Heart left ventricle (tissue), 16 donors: ENCODE measurements around the gene LRRTM4. TPM values are rescaled to one million over a fixed set of nuclear protein-coding genes. Genes with fewer than 3 reads are reported as not detected.

Source experiments
- ATAC-seq, 4 donors: fragments of 200-7000 bp; cut with Tn5 transposase; one replicate each; pipeline ENCODE4 v1.9.1; 2020 to 2022; ENCODE audit warnings: moderate library complexity in 4 of 4, mild to moderate bottlenecking in 3 of 4, moderate number of reproducible peaks in 1 of 4
- DNase-seq, 5 donors: peaks; one replicate each; pipeline ENCODE4 v3.0.0-alpha.2; 2020
- H3K27ac ChIP-seq, 12 donors: fragments of 200-600 bp; sonication (generic) in 4 of 12; one replicate each; pipeline versions ENCODE4 v1.5.0 to v1.8.0; 2016 to 2022; ENCODE audit warnings: mild to moderate bottlenecking in 2 of 12
- H3K27me3 ChIP-seq, 9 donors: fragments of 200-600 bp; sonication (generic) in 2 of 9; one replicate each; pipeline versions ENCODE4 v1.5.1 to v1.8.0; 2016 to 2022; ENCODE audit warnings: mild to moderate bottlenecking in 3 of 9
- H3K36me3 ChIP-seq, 9 donors: fragments of 200-600 bp; sonication (generic) in 2 of 9; one replicate each; pipeline versions ENCODE4 v1.5.0 to v1.8.0; 2018 to 2022; ENCODE audit warnings: mild to moderate bottlenecking in 2 of 9
- H3K4me1 ChIP-seq, 12 donors: fragments of 200-600 bp; sonication (generic) in 4 of 12; one replicate each; pipeline versions ENCODE4 v1.5.0 to v1.8.0; 2016 to 2022; ENCODE audit warnings: mild to moderate bottlenecking in 3 of 12
- H3K4me3 ChIP-seq, 12 donors: fragments of 200-600 bp; sonication (generic) in 4 of 12; one replicate each; pipeline versions ENCODE4 v1.5.0 to v1.8.0; 2017 to 2022; ENCODE audit warnings: mild to moderate bottlenecking in 9 of 12, moderate library complexity in 4 of 12
- H3K9me3 ChIP-seq, 12 donors: fragments of 200-600 bp; sonication (generic) in 4 of 12; one replicate each; pipeline versions ENCODE4 v1.5.0 to v1.8.0; 2016 to 2022; ENCODE audit warnings: mild to moderate bottlenecking in 1 of 12
- CTCF ChIP-seq, 12 donors: fragments of 200-600 bp; sonication (generic) in 4 of 12; IDR thresholded peaks; one replicate each; pipeline versions ENCODE4 v1.5.0 to v1.8.0; 2018 to 2022; ENCODE audit warnings: antibody characterized with exemption in 12 of 12, mild to moderate bottlenecking in 5 of 12
- POLR2A ChIP-seq, 2 donors: fragments of 450-650 bp; IDR thresholded peaks; one replicate each; pipeline ENCODE4 v1.6.1; 2017; ENCODE audit warnings: antibody characterized with exemption in 2 of 2, mild to moderate bottlenecking in 2 of 2, moderate library complexity in 2 of 2
- WGBS, 4 donors: extraction: QIAGEN DNeasy Blood & Tissue Kit in 2 of 4; methylation state at CpG; one replicate each; pipeline versions ENCODE4 v1.1.5 to v1.1.7; 2013 to 2018; 5-methylcytosine and 5-hydroxymethylcytosine counted together
- intact Hi-C, 10 donors: fragments of 100-400 bp; cut with DNase I; formaldehyde crosslinking; loops; one replicate each; pipeline versions ENCODE4 v1.11.1 to v1.14.2; 2022
- polyA plus RNA-seq, 2 donors: library from polyadenylated mRNA; stranded (reverse); fragments of 200-250 nt; gene quantifications; one replicate each; pipeline ENCODE4 v1.2.3, GENCODE V29; 2013
- total RNA-seq, 9 donors: library from RNA; depleted of rRNA in 2 of 9; stranded (reverse); fragments of >200 nt in 2 of 9; fragmentation: NEBNext Ultra II Directional in 3 of 9; extraction: Animal tissue kit (Norgen Biotek cat#: 25700) in 3 of 9; gene quantifications; one replicate each; pipeline versions ENCODE4 v1.1.0 to v1.2.4, GENCODE V29; 2016 to 2023
- donor health status: ischemic (EF 13 %, LVEDD 7.1; RV severe dilation, severe dysfunction).
- donor health status: healthy with polysubstance abuse.
- donor health status: DM: no; HTN: yes; CAD: no.
- donor health status: DM: no; HTN: no; CAD: no.
- donor health status: ischemic (EF 25% LVEDD 6.9; RV normal size, moderate dysfunction).
- donor health status: ischemic (EF 25% LVEDD 5.7; RV mildly dilated, moderate dysfunction).
- donor health status: healthy.
- donor health status: DM: yes; HTN: yes; CAD: no.
- donor health status: ischemic (EF 35%, LVEDD 5.7; RV mildly dilated, moderate dysfunction).
- donor health status: nonischemic (EF 11% LVEDD 7.7; RV severe dilation, severe dysfunction).
- donor health status: DM: yes; HTN: yes; CAD: no.
- donor health status: PGD.
- donor health status: ischemic (EF 29% LVEDD 5.4; RV normal size, mild dysfunction).
- donor health status: nonischemic (EF 23%, LVEDD 6.1; RV moderate dilation, normal function).

The LRRTM4 gene
- total and polyA plus RNA-seq, 11 donors, result 0.15 to 1.3 (median 0.50) TPM; not detected in 1

- Histone ChIP-seq H3K4me3 (no peak overlapping the region), H3K9me3 (no peaks in the 10 kb centered on the region), H3K4me1 (no peaks in the 10 kb centered on the region), H3K36me3 (no peaks in the 10 kb centered on the region), H3K27ac (no peak overlapping the region), H3K27me3 (no peaks in the 10 kb centered on the region)
- ATAC-seq, result no peak
- intact Hi-C loops, result no loop called here
- 79 to 86% (median 84%) methylated on average over 3 of the region's 3 CpGs for WGBS, 4 donors
- DNase-seq, result no peak
- TF ChIP-seq CTCF (IDR thresholded peaks at IDR 0.05) (no peak), POLR2A (IDR thresholded peaks at IDR 0.05) (no peak)
Measured at GRCh38 chr2:77268626-77269025, 253.6 kb downstream of the LRRTM4 start.

GRCh38 chr2:77232909-77233425 is 289.2 kb downstream of the LRRTM4 start:
- Histone ChIP-seq H3K27ac (no peak overlapping the region), H3K36me3 (no peaks in the 10 kb centered on the region), H3K9me3 (peaks cover 0 to 7% (median 0%) of the 10 kb centered on the region in 12 donors), H3K4me3 (no peak overlapping the region), H3K4me1 (peaks cover 0 to 4% (median 0%) of the 10 kb centered on the region in 12 donors), H3K27me3 (no peaks in the 10 kb centered on the region)
- TF ChIP-seq POLR2A (IDR thresholded peaks at IDR 0.05) (no peak), CTCF (IDR thresholded peaks at IDR 0.05) (no peak)
- DNase-seq (no peak), ATAC-seq (no peak)
- intact Hi-C loops, result no loop called here

GRCh38 chr2:77228391-77228790 is 293.8 kb downstream of the LRRTM4 start:
- Histone ChIP-seq H3K4me1 (peaks cover 0 to 4% (median 0%) of the 10 kb centered on the region in 12 donors), H3K27ac (no peak overlapping the region), H3K4me3 (no peak overlapping the region), H3K27me3 (no peaks in the 10 kb centered on the region), H3K36me3 (no peaks in the 10 kb centered on the region), H3K9me3 (no peaks in the 10 kb centered on the region)
- WGBS, 4 donors, result 69 to 71% (median 70%) methylated on average over 1 of the region's 1 CpG
- ATAC-seq (no peak), DNase-seq (peak in 1 of 5 donors; percentile 5)
- no peak for TF ChIP-seq POLR2A (IDR thresholded peaks at IDR 0.05)
- intact Hi-C loops, result no loop called here

- no peak for TF ChIP-seq CTCF (IDR thresholded peaks at IDR 0.05)
- no peak for TF ChIP-seq POLR2A (IDR thresholded peaks at IDR 0.05)
- ATAC-seq (no peak), DNase-seq (no peak)
- no peaks in the 10 kb centered on the region for H3K9me3 ChIP-seq
- WGBS, 4 donors, result 60 to 67% (median 62%) methylated on average over 3 of the region's 3 CpGs
- no peaks in the 10 kb centered on the region for H3K27me3 ChIP-seq
- no peaks in the 10 kb centered on the region for H3K4me1 ChIP-seq
- intact Hi-C loops, result no loop called here
- H3K4me3 ChIP-seq, result no peak overlapping the region
- no peak overlapping the region for H3K27ac ChIP-seq
- no peaks in the 10 kb centered on the region for H3K36me3 ChIP-seq
Measured at GRCh38 chr2:77210725-77211124, 311.5 kb downstream of the LRRTM4 start.

GRCh38 chr2:77207331-77207730 is 314.8 kb downstream of the LRRTM4 start:
- Histone ChIP-seq H3K36me3 (no peaks in the 10 kb centered on the region), H3K27ac (no peak overlapping the region), H3K4me3 (no peak overlapping the region), H3K4me1 (no peaks in the 10 kb centered on the region), H3K9me3 (no peaks in the 10 kb centered on the region), H3K27me3 (no peaks in the 10 kb centered on the region)
- ATAC-seq, result no peak
- intact Hi-C loops, result no loop called here
- DNase-seq, result no peak
- TF ChIP-seq POLR2A (IDR thresholded peaks at IDR 0.05), result no peak
- TF ChIP-seq CTCF (IDR thresholded peaks at IDR 0.05), result no peak
- WGBS, 4 donors, result 68 to 81% (median 79%) methylated on average over 1 of the region's 1 CpG
